Fibroblast of gingiva (primary cell): ENCODE data around the gene RAPSN.

Source experiments
- DNase-seq: peaks from one replicate; pipeline ENCODE4 v3.0.0-alpha.2; 2011; ENCODE audit warnings: low read depth

The RAPSN gene

GRCh38 chr11:47389577-47390421, 59.1 kb downstream of the RAPSN start:
- no peak for DNase-seq

- no peak for DNase-seq
These were observed 60.0 kb downstream of the RAPSN start for GRCh38 chr11:47388697-47389576.

GRCh38 chr11:47387944-47388696, 60.8 kb downstream of the RAPSN start:
- DNase-seq, result no peak
